Dedifferentiated amniotic fluid mesenchymal stem cell (primary cell): Measurements from ENCODE around the gene ITLN1.
"Not testable (repeated sequence)": the region's sequence is repeated elsewhere in the genome, so short reads cannot be mapped to it uniquely, and the experiment has no call there.

Experiments
- DNase-seq: peaks from one replicate; pipeline ENCODE4 v3.0.0-alpha.2; 2016; ENCODE audit errors: extremely low spot score

The ITLN1 gene

GRCh38 chr1:160885042-160885441 lies at the start of gene ITLN1:
Gene ITLN1 (minus strand): TSS chr1:160885180. CDS start chr1:160884877, 303 bp downstream.
- no peak for DNase-seq

DNA sequence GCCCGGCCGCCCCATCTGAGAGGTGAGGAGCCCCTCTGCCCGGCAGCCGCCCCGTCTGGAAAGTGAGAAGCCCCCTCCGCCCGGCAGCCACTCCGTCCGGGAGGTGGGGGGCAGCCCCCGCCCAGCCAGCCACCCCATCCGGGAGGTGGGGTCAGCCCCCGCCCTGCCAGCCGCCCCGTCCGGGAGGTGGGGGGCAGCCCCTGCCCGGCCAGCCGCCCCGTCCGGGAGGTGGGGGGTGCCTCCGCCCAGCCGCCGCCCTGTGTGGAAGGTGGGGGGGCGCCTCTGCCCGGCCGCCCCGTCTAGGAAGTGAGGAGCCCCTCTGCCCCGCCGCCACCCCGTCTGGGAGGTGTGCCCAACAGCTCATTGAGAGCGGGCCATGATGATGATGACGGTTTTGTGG lies 48.3 kb upstream of the ITLN1 start:
- not testable (repeated sequence) for DNase-seq

- DNase-seq: no peak
These were observed 40.8 kb upstream of the ITLN1 start for GRCh38 chr1:160925652-160926244.

GRCh38 chr1:160924791-160925651 lies 40.0 kb upstream of the ITLN1 start:
- DNase-seq: no peak

- DNase-seq: no peak
These were observed 31.7 kb upstream of the ITLN1 start for GRCh38 chr1:160916666-160917065.

- not testable (repeated sequence) for DNase-seq
These were observed 28.2 kb upstream of the ITLN1 start for GRCh38 chr1:160913229-160913628.

GRCh38 chr1:160911925-160912324 lies 26.9 kb upstream of the ITLN1 start:
- DNase-seq: no peak

DNA sequence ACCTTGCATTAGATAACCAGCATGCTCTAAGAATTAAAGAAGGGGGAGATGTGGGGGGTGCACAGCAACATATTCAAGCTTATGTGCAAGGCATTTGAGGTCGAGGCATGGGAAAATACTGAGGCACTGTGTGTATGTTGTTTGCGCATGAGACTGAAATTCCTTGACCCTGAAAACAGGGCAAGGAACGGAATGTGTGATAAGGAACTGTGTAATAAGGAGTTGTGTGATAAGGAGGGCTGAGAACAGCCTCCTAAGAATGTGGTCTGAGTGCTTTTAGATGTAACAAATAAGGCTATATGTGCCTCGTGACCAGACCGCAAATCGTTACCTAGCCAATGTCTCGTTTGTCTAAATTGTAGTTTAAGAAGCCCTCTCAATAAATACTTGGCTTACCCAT lies 26.5 kb upstream of the ITLN1 start:
- DNase-seq: no peak

- no peak for DNase-seq
These were observed 25.3 kb upstream of the ITLN1 start for GRCh38 chr1:160910170-160910750.

- no peak for DNase-seq
These were observed 23.0 kb upstream of the ITLN1 start for GRCh38 chr1:160907976-160908375.

DNA sequence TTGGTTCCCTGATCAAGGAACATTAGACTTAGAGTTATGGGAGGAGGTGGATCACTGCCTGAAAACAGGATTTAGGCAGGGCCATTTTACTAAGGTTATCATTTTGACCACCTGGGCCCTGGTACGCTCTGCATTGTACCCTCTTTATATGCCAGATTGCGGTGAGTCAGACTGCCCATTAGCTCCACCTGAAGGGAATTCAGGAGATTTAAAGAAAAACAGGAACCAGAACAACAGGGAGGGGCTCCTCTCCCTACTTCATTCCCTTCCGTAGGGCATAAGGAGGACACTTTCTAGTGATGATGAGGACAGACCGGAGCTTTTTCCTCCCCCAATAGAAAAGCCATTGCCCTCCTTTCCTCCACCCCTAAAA lies 20.6 kb upstream of the ITLN1 start:
- DNase-seq: no peak

DNA sequence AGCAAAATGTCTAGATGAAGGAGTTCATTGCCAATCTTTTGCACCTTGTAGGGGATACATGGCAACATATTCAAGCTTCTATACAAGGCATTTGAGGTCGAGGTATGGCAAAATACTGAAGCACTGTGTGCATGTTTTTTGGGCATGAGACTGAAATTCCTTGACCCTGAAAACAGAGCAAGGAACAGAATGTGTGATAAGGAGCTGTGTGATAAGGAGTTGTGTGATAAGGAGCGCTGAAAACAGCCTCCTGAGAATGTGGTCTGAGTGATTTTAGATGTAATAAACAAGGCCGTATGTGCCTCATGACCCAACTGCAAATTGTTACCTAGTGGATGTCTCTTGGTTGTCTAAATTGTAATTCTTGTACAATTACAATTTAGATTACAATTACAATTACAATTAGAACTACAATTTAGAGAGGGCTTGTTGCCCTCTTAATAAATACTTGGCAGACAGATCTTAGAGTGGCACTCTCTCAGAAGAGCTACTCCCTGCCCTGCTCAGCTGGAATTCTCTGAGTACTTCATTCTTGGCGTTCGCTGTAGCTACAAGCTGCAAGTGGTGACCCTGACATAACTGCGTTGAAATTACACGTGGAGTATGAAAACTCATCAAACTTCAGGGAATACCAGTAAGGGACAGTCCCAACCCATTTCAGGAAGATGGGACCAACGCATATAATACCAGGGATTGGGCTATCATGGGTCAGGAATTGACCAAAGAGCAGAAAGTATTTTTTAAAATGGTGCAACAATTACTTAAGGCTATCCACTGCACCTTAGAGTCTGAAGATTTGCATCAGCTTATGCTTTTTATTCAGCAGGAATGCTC lies 20.0 kb upstream of the ITLN1 start:
- DNase-seq: no peak

DNA sequence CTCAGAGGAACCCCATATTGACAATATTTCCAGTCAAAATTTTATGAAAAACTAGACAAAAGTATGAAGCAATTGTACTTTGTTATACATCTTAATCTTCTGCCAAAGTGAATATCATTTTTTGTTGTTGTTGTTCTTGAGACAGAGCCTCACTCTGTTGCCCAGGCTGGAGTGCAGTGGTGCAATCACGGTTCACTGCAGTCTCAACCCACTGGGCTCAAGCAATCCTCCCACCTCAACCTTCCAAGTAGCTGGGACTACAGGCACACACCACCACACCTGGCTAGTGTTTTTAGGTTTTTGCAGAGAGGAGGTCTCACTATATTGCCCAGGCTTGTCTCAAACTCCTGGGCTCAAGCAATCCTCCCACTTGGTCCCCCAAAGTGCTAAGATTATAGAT lies 17.3 kb upstream of the ITLN1 start:
- not testable (repeated sequence) for DNase-seq

- no peak for DNase-seq
These were observed 16.8 kb upstream of the ITLN1 start for GRCh38 chr1:160901768-160902167.

- DNase-seq: not testable (repeated sequence)
These were observed 15.7 kb upstream of the ITLN1 start for GRCh38 chr1:160900683-160901082.

- not testable (repeated sequence) for DNase-seq
These were observed 9.6 kb upstream of the ITLN1 start for GRCh38 chr1:160894368-160895135.

DNA sequence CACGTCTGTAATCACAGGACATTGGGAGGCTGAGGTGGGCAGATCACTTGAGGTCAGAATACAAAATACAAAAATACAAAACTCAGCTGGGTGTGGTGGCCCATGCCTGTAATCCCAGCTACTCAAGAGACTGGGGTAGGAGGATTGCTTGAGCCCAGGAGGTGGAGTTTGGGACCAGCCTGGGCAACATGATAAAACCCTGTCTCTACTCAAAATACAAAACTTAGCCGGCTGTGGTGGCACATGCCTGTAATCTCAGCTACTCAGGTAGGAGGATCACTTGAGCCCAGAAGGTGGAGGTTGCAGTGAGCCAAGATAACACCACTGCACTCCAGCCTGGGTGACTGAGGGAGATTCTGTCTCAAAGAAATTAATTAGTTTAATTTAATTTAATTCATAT lies 6.5 kb upstream of the ITLN1 start:
- no peak for DNase-seq

GRCh38 chr1:160888926-160889325 lies 3.9 kb upstream of the ITLN1 start:
- no peak for DNase-seq

DNA sequence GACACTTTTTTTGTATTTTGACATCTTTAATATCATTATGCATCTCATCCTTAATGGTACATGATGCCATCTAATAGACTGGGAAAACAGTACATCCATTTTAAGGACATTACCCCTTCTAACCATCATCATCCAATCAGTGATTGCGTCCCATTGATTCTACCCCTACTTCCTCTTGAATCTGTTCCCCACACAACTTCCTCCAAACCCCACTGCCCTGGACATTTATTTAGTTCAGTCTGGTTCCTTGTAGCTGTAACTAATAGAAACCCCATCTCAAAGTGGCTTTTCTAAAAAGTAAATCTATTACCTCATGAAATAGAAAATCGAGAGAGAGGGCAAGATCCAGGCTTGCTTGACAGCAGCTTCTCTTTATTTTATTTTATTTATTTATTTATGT lies 2.1 kb upstream of the ITLN1 start:
- DNase-seq: no peak

- no peak for DNase-seq
These were observed 401 bp downstream of the ITLN1 start for GRCh38 chr1:160884579-160884978.
